GM20431 (cell line): ENCODE data around the gene ZNF511.

Source experiments
- in situ Hi-C: fragments of 300-500 bp; cut with MseI, MboI; formaldehyde crosslinking; loops from one replicate; pipeline ENCODE4 v1.15.0; 2020; ENCODE audit warnings: low sequenced_read_pairs; ENCODE audit not compliant: unreplicated experiment

ZNF511 gene

GRCh38 chr10:133287832-133288500 is 20.7 kb upstream of the ZNF511 start:
- in situ Hi-C loops: no loop called here

GRCh38 chr10:133289761-133290160 is 19.0 kb upstream of the ZNF511 start:
- in situ Hi-C loops: no loop called here

- in situ Hi-C loops: no loop called here
These were observed 15.6 kb upstream of the ZNF511 start for GRCh38 chr10:133292919-133293809.

- in situ Hi-C loops: no loop called here
These were observed 14.9 kb upstream of the ZNF511 start for GRCh38 chr10:133293810-133294119.

GRCh38 chr10:133294189-133294588 is 14.5 kb upstream of the ZNF511 start:
- in situ Hi-C loops: no loop called here

GRCh38 chr10:133295426-133296320 is 13.0 kb upstream of the ZNF511 start:
- in situ Hi-C loops: no loop called here

- in situ Hi-C loops: no loop called here
These were observed 11.2 kb upstream of the ZNF511 start for GRCh38 chr10:133297504-133297903.

GRCh38 chr10:133298466-133298865 is 10.2 kb upstream of the ZNF511 start:
- in situ Hi-C loops: no loop called here

GRCh38 chr10:133299224-133299623 is 9.5 kb upstream of the ZNF511 start:
- in situ Hi-C loops: no loop called here

GRCh38 chr10:133299738-133300137 is 9.0 kb upstream of the ZNF511 start:
- in situ Hi-C loops: no loop called here

- in situ Hi-C loops: no loop called here
These were observed 6.5 kb upstream of the ZNF511 start for GRCh38 chr10:133302230-133302629.

GRCh38 chr10:133303206-133303605 is 5.5 kb upstream of the ZNF511 start:
- in situ Hi-C loops: no loop called here

GRCh38 chr10:133306097-133306476 is 2.6 kb upstream of the ZNF511 start:
- in situ Hi-C loops: no loop called here

GRCh38 chr10:133306941-133307379 is 1.8 kb upstream of the ZNF511 start:
- in situ Hi-C loops: no loop called here

- in situ Hi-C loops: no loop called here
These were observed 816 bp upstream of the ZNF511 start for GRCh38 chr10:133307776-133308420.

- in situ Hi-C loops: no loop called here
These were observed 496 bp downstream of the ZNF511 start for GRCh38 chr10:133309100-133309719.

GRCh38 chr10:133309720-133310398 is 1.1 kb downstream of the ZNF511 start:
- in situ Hi-C loops: no loop called here

- in situ Hi-C loops: no loop called here
These were observed 1.7 kb downstream of the ZNF511 start for GRCh38 chr10:133310399-133310755.

GRCh38 chr10:133310789-133311188 is 2.1 kb downstream of the ZNF511 start:
- in situ Hi-C loops: no loop called here
